GM21526 (cell line): ENCODE measurements around the gene INPPL1.

Experiments
- ATAC-seq: cut with Tn5 transposase; IDR thresholded peaks from one replicate; pipeline ENCODE4 v1.9.1; 2021; ENCODE audit warnings: moderate library complexity; ENCODE audit not compliant: unreplicated experiment, low FRiP score

INPPL1 gene

GRCh38 chr11:72217841-72218240 is 6.7 kb upstream of the INPPL1 start:
- ATAC-seq, result no peak

GRCh38 chr11:72218251-72218745 is 6.3 kb upstream of the INPPL1 start:
- no peak for ATAC-seq

DNA sequence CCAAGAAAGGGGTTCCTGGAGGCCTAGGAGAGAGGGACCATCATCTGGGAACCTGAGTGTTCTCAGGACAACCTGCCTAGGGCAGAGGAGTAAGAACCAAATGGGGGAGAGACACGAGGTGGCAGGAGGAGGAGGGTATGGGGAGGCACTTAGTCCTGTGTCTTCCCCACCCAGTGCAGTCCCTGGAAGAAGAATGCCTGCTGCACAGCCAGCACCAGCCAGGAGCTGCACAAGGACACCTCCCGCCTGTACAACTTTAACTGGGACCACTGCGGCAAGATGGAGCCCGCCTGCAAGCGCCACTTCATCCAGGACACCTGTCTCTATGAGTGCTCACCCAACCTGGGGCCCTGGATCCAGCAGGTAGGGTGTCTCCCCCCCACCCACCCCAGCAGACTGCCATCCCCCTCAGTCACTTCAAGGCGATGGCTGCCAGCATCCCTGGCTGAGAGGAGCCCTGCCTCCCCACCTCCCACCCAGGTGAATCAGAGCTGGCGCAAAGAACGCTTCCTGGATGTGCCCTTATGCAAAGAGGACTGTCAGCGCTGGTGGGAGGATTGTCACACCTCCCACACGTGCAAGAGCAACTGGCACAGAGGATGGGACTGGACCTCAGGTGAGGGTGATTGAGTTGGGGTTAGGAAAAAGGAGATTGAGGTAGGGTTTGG is 3.7 kb upstream of the INPPL1 start:
- no peak for ATAC-seq

DNA sequence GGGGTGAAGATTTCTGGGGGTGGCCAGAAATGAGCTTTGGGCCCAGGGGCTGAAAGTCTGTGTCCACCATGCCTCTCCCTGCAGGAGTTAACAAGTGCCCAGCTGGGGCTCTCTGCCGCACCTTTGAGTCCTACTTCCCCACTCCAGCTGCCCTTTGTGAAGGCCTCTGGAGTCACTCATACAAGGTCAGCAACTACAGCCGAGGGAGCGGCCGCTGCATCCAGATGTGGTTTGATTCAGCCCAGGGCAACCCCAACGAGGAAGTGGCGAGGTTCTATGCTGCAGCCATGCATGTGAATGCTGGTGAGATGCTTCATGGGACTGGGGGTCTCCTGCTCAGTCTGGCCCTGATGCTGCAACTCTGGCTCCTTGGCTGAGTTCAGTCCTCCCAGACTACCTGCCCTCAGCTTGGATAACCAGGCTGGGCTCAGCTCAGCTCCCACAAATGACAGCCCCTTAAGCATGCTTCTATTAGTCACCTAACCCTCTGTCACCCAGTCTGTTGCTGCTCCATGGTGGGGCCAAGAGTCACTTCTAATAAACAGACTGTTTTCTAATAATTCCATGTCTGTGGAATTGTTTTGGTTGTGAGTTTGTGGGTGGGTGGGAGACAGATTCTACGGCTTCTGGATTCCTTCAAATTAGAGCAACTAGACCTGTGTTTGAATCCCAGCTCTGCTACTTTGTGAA is 3.0 kb upstream of the INPPL1 start:
- no peak for ATAC-seq

DNA sequence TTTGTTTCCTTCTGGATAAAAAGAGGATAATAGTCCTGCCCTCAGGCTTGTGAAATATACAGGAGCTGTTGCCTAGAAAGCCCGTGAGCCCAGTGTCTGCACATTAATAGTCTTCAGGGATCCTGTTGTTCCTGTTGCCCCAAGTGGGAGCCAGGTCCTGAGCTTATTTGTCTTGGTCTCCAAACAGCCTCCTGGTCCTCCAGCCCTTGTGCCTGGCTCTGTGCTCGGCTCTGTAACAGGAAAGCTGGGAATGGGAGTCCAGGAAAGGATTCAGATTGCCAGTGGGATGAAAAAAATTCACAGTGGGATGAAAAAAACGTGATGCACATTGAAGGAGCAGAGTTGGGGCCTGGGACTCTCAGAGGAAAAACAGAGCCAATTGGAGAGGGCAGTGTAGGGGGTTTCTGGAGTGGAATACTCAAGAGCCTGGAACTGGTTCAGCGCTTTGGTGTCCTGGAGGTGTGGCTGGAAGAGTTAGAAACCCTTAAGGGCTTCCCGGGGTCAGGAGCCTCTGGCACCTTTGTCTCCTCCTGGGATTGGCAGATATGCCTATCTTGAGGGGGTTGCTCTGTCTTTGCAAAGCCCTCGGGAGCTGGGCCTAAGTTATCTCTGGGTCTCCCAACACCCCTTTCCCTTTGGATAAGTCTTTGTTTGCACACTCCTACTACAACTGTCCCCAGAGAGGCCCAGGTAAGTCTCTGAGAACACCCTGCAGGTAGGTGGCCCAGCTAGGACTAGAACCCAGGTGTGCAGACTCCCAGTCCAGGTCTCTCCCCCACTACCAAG is 2.3 kb upstream of the INPPL1 start:
- ATAC-seq, result no peak

- peak; percentile 57 for ATAC-seq
Measured at GRCh38 chr11:72222907-72223614, 1.5 kb upstream of the INPPL1 start.

- peak; percentile 45 for ATAC-seq
Measured at GRCh38 chr11:72223615-72224563, 678 bp upstream of the INPPL1 start.

DNA sequence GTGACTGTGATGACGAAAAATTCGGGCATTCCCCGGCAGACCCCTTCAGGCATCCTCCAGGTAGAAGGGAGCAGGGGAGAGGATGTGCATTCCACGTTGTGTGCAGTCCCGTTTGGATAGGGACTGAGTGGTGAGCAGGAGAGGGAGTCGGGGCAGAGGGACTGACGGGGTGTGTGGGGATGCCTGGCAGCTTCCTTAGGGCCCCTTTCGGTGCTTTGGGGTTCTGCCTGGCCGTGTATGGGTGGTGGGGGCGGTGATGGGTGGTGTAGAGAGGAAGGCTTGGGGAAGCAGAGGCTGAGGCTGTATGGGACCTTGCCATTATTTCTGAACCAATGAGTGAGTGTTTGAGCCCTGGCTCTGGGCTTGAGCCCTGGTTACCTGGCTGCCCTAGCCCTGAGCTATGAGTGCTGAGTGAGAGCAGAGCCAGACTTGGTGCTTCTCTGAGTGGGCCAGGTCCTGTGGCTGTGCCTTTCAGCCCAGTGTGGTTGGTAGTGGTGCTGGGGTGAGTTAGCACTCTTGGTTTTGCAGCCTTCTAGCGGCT is 914 bp downstream of the INPPL1 start:
- no peak for ATAC-seq

GRCh38 chr11:72226701-72227100 is 2.1 kb downstream of the INPPL1 start:
- ATAC-seq, result no peak

DNA sequence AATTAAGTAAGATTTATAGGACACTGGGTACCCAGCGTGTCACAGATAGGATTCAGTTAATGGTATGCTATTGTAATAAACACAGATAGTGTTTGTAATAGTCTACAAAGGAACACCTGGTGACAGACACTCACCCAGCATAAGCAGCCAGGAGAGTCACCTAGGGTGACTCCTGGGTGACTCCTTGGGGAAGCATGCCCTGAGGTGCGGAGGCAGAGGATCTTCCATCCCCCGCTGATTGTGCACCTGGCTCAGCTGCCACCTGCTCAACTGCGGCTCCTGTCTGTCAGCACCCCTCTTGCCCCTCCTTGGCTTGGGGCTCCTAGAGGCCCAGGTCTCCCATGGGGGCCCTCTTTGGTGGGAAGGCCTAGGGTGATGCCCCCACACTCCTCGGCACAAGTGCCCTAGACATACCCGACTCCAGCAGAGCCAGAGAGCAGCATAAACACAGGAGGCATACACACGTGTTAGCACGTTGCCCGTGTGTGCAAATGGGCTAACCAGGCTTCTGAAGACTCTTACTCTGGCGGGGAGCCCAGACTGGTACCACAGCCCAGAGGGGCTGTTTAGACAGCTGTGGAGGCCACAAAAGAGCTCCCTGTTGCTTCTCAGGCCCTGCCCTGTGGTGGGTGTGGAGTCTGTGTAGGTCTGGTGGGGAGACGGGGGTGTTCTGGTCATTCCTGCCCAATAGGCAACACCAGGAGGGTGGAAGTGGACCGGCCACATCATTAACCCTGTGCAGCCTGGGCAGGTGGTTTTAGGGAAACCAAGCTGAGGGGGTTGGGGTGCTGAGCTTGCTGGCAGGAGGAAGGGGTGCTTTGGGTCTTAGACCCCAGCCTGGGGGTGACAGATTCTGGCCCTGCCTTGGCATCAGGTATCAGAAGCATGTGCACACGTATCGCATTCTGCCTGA is 3.0 kb downstream of the INPPL1 start:
- ATAC-seq, result no peak

GRCh38 chr11:72228229-72228843 is 3.8 kb downstream of the INPPL1 start:
- ATAC-seq, result no peak

- ATAC-seq, result no peak
Measured at GRCh38 chr11:72228844-72229231, 4.3 kb downstream of the INPPL1 start.

- ATAC-seq, result no peak
Measured at GRCh38 chr11:72229336-72229924, 4.9 kb downstream of the INPPL1 start.

- no peak for ATAC-seq
Measured at GRCh38 chr11:72229925-72230763, 5.6 kb downstream of the INPPL1 start.

DNA sequence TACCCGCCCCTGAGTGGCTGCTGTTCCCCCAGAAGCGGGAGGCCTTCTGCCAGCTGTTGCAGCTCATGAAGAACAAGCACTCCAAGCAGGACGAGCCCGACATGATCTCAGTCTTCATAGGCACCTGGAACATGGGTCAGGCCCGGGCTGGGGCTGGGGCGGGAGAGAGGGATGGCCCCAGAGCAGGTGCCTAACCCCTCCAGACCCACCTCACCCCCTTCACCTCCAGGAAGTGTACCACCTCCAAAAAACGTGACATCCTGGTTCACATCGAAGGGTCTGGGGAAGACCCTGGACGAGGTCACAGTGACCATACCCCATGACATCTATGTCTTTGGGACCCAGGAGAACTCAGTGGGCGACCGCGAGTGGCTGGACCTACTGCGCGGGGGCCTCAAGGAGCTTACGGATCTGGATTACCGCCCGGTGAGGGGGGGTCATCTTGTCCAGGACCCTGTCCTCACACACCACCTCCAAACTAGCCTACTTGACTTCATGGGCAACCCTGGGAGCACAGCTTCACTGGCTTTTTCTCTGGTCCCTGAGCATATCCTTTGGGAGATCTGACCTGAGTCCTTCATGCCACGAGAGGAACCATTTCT is 6.3 kb downstream of the INPPL1 start:
- ATAC-seq, result no peak
